K562 (cell line): ENCODE measurements around the gene SLAIN1. TPM values are rescaled to one million over a fixed set of nuclear protein-coding genes. Genes with fewer than 3 reads are reported as not detected.

Experiments
- ATAC-seq: fragments of 200-7000 bp; cut with Tn5 transposase; 3 replicates; pipeline ENCODE4 v1.9.1; 2020; ENCODE audit warnings: moderate library complexity
- BruUV-seq: library from RNA; stranded (reverse); fragments of 400-500 nt; replicated peaks from 2 replicates; lab custom pipeline; 2021; lab: Mats Ljungman, UMichigan
- CTCF ChIA-PET: fragments of 300-600 bp; formaldehyde crosslinking; extraction: SDS; loops from one replicate; lab custom pipeline; 2021; ENCODE audit warnings: low intra/inter-chr PET ratio; lab: Yijun Ruan, JAX
- POLR2A ChIA-PET: fragments of 300-600, 350-650 bp; sonication (Branson Sonifier 250); formaldehyde crosslinking; extraction: SDS; loops from one replicate; lab custom pipeline; 2021; ENCODE audit warnings: antibody characterized with exemption, inconsistent platforms; lab: Yijun Ruan, JAX
- DNase-seq, 4 experiments: peaks; one replicate each; pipeline versions ENCODE4 v3.0.0 to v3.0.0-alpha.2; 2011 to 2018; ENCODE audit warnings: low spot score in 3 of 4, mixed read lengths in 3 of 4; ENCODE audit errors: extremely low read depth in 1 of 4
- FAIRE-seq: peaks from 2 replicates; lab custom pipeline; 2011; peaks lifted over from hg19 to GRCh38; lab: Jason Lieb, UNC
- H2AFZ ChIP-seq: 2 replicates; pipeline ENCODE4 v1.6.0; 2011; ENCODE audit warnings: low read depth, low read length, control low read depth, inconsistent platforms
- H3K27ac ChIP-seq: fragments of 200-600 bp; 3 replicates; pipeline ENCODE4 v1.8.0; 2011; ENCODE audit warnings: low read depth, mild to moderate bottlenecking, control low read depth, inconsistent platforms, low read length, moderate library complexity, mixed read lengths; ENCODE audit errors: extremely low read depth
- H3K27me3 ChIP-seq, 2 experiments: fragments of 300-600 bp in 1 of 2; 2 replicates in 1 of 2; 3 replicates in 1 of 2; pipeline versions ENCODE4 v1.6.0 to v1.8.0; 2011; ENCODE audit warnings: inconsistent platforms in 2 of 2, low read length in 2 of 2, mild to moderate bottlenecking in 1 of 2, mixed read lengths in 1 of 2, moderate library complexity in 1 of 2; ENCODE audit not compliant: control insufficient read depth in 2 of 2, insufficient read depth in 2 of 2
- H3K36me3 ChIP-seq: fragments of 300-600 bp; 3 replicates; pipeline ENCODE4 v1.8.0; 2011; ENCODE audit warnings: mild to moderate bottlenecking, low read length, inconsistent platforms; ENCODE audit not compliant: control insufficient read depth, insufficient read depth
- H3K4me1 ChIP-seq, 2 experiments: fragments of 200-600 bp in 1 of 2; replicated peaks in 1 of 2; 2 replicates in 1 of 2; 3 replicates in 1 of 2; pipeline versions ENCODE4 v1.5.1 to v1.8.0; 2011; ENCODE audit warnings: inconsistent platforms in 2 of 2, low read length in 2 of 2, mild to moderate bottlenecking in 1 of 2, mixed read lengths in 1 of 2, moderate library complexity in 1 of 2; ENCODE audit not compliant: control insufficient read depth in 2 of 2, insufficient read depth in 2 of 2
- H3K4me2 ChIP-seq: 2 replicates; pipeline ENCODE4 v1.6.1; 2011; ENCODE audit warnings: low read length, control low read depth, inconsistent platforms, mixed read lengths; ENCODE audit not compliant: insufficient read depth
- H3K4me3 ChIP-seq: fragments of 200-600 bp; sonication (generic), shearing (Covaris generic); 2 replicates; pipeline ENCODE4 v1.5.1; 2016; ENCODE audit warnings: control low read depth, inconsistent platforms
- H3K79me2 ChIP-seq: fragments of 200-600 bp; 3 replicates; pipeline ENCODE4 v1.8.0; 2011; ENCODE audit warnings: low read length, inconsistent platforms; ENCODE audit not compliant: control insufficient read depth, insufficient read depth
- H3K9ac ChIP-seq, 2 experiments: 2 replicates each; pipeline versions ENCODE4 v1.6.0 to v1.6.1; 2011; ENCODE audit warnings: low read depth in 2 of 2, low read length in 2 of 2, control low read depth in 1 of 2, inconsistent platforms in 1 of 2, mild to moderate bottlenecking in 1 of 2, mixed read lengths in 1 of 2; ENCODE audit not compliant: insufficient read depth in 1 of 2
- H3K9me1 ChIP-seq: one replicate; pipeline ENCODE4 v1.6.0; 2011; ENCODE audit warnings: inconsistent platforms, mild to moderate bottlenecking, low read length, moderate library complexity; ENCODE audit not compliant: control insufficient read depth, insufficient read depth
- H3K9me3 ChIP-seq: replicated peaks from 2 replicates; pipeline ENCODE4 v1.5.1; 2011; ENCODE audit warnings: low read depth, low read length, inconsistent platforms; ENCODE audit not compliant: control insufficient read depth, insufficient read depth
- H4K20me1 ChIP-seq: replicated peaks from 2 replicates; pipeline ENCODE4 v1.6.1; 2011; ENCODE audit warnings: low read length, inconsistent platforms, mixed read lengths; ENCODE audit not compliant: control insufficient read depth, insufficient read depth
- ATF2 ChIP-seq: sonication (generic); formaldehyde crosslinking; IDR thresholded peaks from 2 replicates; pipeline ENCODE4 v1.8.1; 2022; ENCODE audit warnings: missing genetic modification reagents
- GATAD2A ChIP-seq: fragments of 450-650 bp; IDR thresholded peaks from 2 replicates; pipeline ENCODE4 v1.6.1; 2017
- HDGF ChIP-seq: fragments of 450-650 bp; IDR thresholded peaks from 2 replicates; pipeline ENCODE4 v1.6.1; 2016
- MYNN ChIP-seq, 2 experiments: sonication (generic); formaldehyde crosslinking in 1 of 2; IDR thresholded peaks; 2 replicates each; pipeline versions ENCODE4 v1.5.0 to v1.6.1; 2016 to 2020; ENCODE audit warnings: antibody characterized with exemption in 1 of 2, missing genetic modification reagents in 1 of 2
- NR4A1 ChIP-seq, 2 experiments: fragments of 250-450 bp in 1 of 2; fragments of 450-650 bp in 1 of 2; sonication (Bioruptor Pico) in 1 of 2; IDR thresholded peaks; 2 replicates each; pipeline versions ENCODE4 v1.4.0 to v1.6.1; 2016 to 2020; ENCODE audit warnings: mild to moderate bottlenecking in 2 of 2, missing compliant biosample characterization in 1 of 2, missing genetic modification characterization in 1 of 2, moderate library complexity in 1 of 2
- PATZ1 ChIP-seq: fragments of 250-450 bp; sonication (Bioruptor Pico); IDR thresholded peaks from 2 replicates; pipeline ENCODE4 v1.5.0; 2020; ENCODE audit warnings: mild to moderate bottlenecking, borderline replicate concordance
- SREBF1 ChIP-seq: fragments of 150-350 bp; IDR thresholded peaks from 2 replicates; pipeline ENCODE4 v1.6.1; 2014; ENCODE audit warnings: antibody characterized with exemption, low read depth, low read length, borderline replicate concordance
- TEAD1 ChIP-seq, 2 experiments: fragments of 450-650 bp in 1 of 2; sonication (generic) in 1 of 2; formaldehyde crosslinking; IDR thresholded peaks; 2 replicates each; pipeline versions ENCODE4 v1.4.0 to v1.8.0; 2020 to 2022; ENCODE audit warnings: mild to moderate bottlenecking in 2 of 2, missing genetic modification reagents in 1 of 2
- ZNF347 ChIP-seq: fragments of 450-650 bp; formaldehyde crosslinking; IDR thresholded peaks from 2 replicates; pipeline ENCODE4 v1.4.0; 2020; ENCODE audit warnings: low read depth, mild to moderate bottlenecking, moderate library complexity
- ZNF778 ChIP-seq: fragments of 450-650 bp; formaldehyde crosslinking; IDR thresholded peaks from 2 replicates; pipeline ENCODE4 v1.4.0; 2020; ENCODE audit warnings: mild to moderate bottlenecking, moderate library complexity
- ZNF830 ChIP-seq: fragments of 250-450 bp; sonication (Bioruptor Pico); IDR thresholded peaks from 2 replicates; pipeline ENCODE4 v1.5.0; 2021; ENCODE audit warnings: mild to moderate bottlenecking
- WGBS: fragments of 100-300 bp; shearing (Covaris generic); methylation state at CpG from one replicate; pipeline ENCODE4 v1.1.6; 2016; ENCODE audit warnings: low coverage, mixed read lengths; ENCODE audit not compliant: insufficient coverage; ENCODE audit errors: missing lambda C conversion rate; 5-methylcytosine and 5-hydroxymethylcytosine counted together
- in situ Hi-C: fragments of 300-500 bp; cut with MboI; formaldehyde crosslinking; loops from 4 replicates; pipeline ENCODE4 v1.15.0; 2018; ENCODE audit warnings: inconsistent platforms, mixed read lengths
- intact Hi-C: fragments of 100-400 bp; cut with micrococcal nuclease; formaldehyde crosslinking; loops from 2 replicates; pipeline ENCODE4 v1.14.2; 2022
- polyA plus RNA-seq, 8 experiments: library from polyadenylated mRNA; depleted of rRNA in 4 of 8; stranded (reverse) in 5 of 8; unstranded in 3 of 8; fragments of >200 nt; fragmentation: Nextera tagmentation in 2 of 8; fragmentation: Illumina TruSeq in 1 of 8; extraction: Ambion mirVana in 2 of 8; extraction: Trizol in 1 of 8; gene quantifications; 2 replicates each; pipeline versions ENCODE4 v1.2.1 to v1.2.3, GENCODE V29; 2011 to 2014; ENCODE audit warnings: inconsistent platforms in 1 of 8, missing spikeins in 1 of 8
- total RNA-seq, 7 experiments: library from RNA; depleted of rRNA in 6 of 7; stranded (reverse); fragments of >200 nt in 6 of 7; fragmentation: Illumina TruSeq in 2 of 7; extraction: Trizol in 2 of 7; gene quantifications; 2 replicates each; pipeline versions ENCODE4 v1.2.1 to v1.2.3, GENCODE V29; 2011 to 2021; ENCODE audit warnings: low replicate concordance in 1 of 7

The SLAIN1 gene
- total and polyA plus RNA-seq, 9 of the 15 experiments (the other 6 are each of a cell fraction or from before 2014, with no cell fraction given) = 0.07 to 0.40 (median 0.10) TPM; not detected in 3

GRCh38 chr13:77678691-77679235, 18.7 kb upstream of the SLAIN1 start (continued):
- no peak for TF ChIP-seq PATZ1 (CRISPR knock-in tag)
- TF ChIP-seq ZNF778 (CRISPR knock-in tag) = no peak
- no peak for TF ChIP-seq ZNF830 (CRISPR knock-in tag)
- TF ChIP-seq HDGF = no peak
- TF ChIP-seq TEAD1 (CRISPR knock-in tag; IDR thresholded peaks at IDR 0.05) = no peak
- TF ChIP-seq SREBF1 = no peak
- no peak for TF ChIP-seq MYNN (IDR thresholded peaks at IDR 0.05)
- no peak for TF ChIP-seq MYNN (CRISPR knock-in tag; IDR thresholded peaks at IDR 0.05)

GRCh38 chr13:77687799-77688198, 9.7 kb upstream of the SLAIN1 start:
- intact Hi-C loops = no loop called here
- FAIRE-seq = no peak
- no peak for ATAC-seq
- Histone ChIP-seq H3K4me3 (no peak overlapping the region), H3K27ac (no peak overlapping the region), H3K9me3 (no peaks in the 10 kb centered on the region), H3K79me2 (no peaks in the 10 kb centered on the region), H4K20me1 (no peaks in the 10 kb centered on the region), H3K9me1 (no peaks in the 10 kb centered on the region), H3K4me1 (no peaks in the 10 kb centered on the region), H3K4me2 (no peak overlapping the region), H3K27me3 (no peaks in the 10 kb centered on the region), H2AFZ (no peak overlapping the region), H3K36me3 (no peaks in the 10 kb centered on the region), H3K9ac (no peak overlapping the region)
- no TSS peak for BruUV-seq
- DNase-seq = no peak
- ChIA-PET POLR2A (no interaction called here), CTCF (no interaction called here)
- TF ChIP-seq ZNF347 (CRISPR knock-in tag) = no peak
- no peak for TF ChIP-seq ATF2 (CRISPR knock-in tag)
- no peak for TF ChIP-seq NR4A1 (CRISPR knock-in tag; IDR thresholded peaks at IDR 0.05)
- TF ChIP-seq NR4A1 (tag; IDR thresholded peaks at IDR 0.05) = no peak
- no peak for TF ChIP-seq GATAD2A
- in situ Hi-C loops = no loop called here
- WGBS = 0% methylated on average over 2 of the region's 2 CpGs
